Endodermal cell (in vitro differentiated cells): Measurements from ENCODE around the gene FAM174C. TPM values are rescaled to one million over a fixed set of nuclear protein-coding genes. Genes with fewer than 3 reads are reported as not detected.

ENCODE experiments used
- DNase-seq: peaks from one replicate; pipeline ENCODE4 v3.0.0-alpha.2; 2017
- H3K27ac ChIP-seq: 2 replicates; pipeline ENCODE4 v1.5.1; 2013; ENCODE audit warnings: mild to moderate bottlenecking, low read depth, low read length, moderate library complexity
- H3K27me3 ChIP-seq: 2 replicates; pipeline ENCODE4 v1.6.1; 2013; ENCODE audit warnings: mild to moderate bottlenecking, low read length, moderate library complexity; ENCODE audit not compliant: insufficient read depth, control insufficient read depth, poor library complexity, severe bottlenecking
- H3K36me3 ChIP-seq: 2 replicates; pipeline ENCODE4 v1.7.0; 2013; ENCODE audit warnings: mild to moderate bottlenecking, low read length, moderate library complexity; ENCODE audit not compliant: control insufficient read depth, insufficient read depth
- H3K4me1 ChIP-seq: one replicate; pipeline ENCODE4 v1.7.0; 2013; ENCODE audit warnings: low read length; ENCODE audit not compliant: control insufficient read depth, insufficient read depth
- H3K4me3 ChIP-seq: 2 replicates; pipeline ENCODE4 v1.5.1; 2013; ENCODE audit warnings: mild to moderate bottlenecking, low read length, moderate library complexity
- H3K9ac ChIP-seq: 2 replicates; pipeline ENCODE4 v1.6.1; 2013; ENCODE audit warnings: mild to moderate bottlenecking, low read length, moderate library complexity; ENCODE audit not compliant: poor library complexity, severe bottlenecking; ENCODE audit errors: extremely low read depth
- H3K9me3 ChIP-seq: 2 replicates; pipeline ENCODE4 v1.6.1; 2013; ENCODE audit warnings: mild to moderate bottlenecking, low read length, moderate library complexity; ENCODE audit not compliant: control insufficient read depth
- H3K27ac Mint-ChIP-seq: 2 replicates; pipeline ENCODE4 v1.8.0; 2020; ENCODE audit warnings: mixed read lengths
- H3K27me3 Mint-ChIP-seq: 2 replicates; pipeline ENCODE4 v1.8.0; 2021; ENCODE audit warnings: mild to moderate bottlenecking, mixed read lengths; ENCODE audit not compliant: insufficient read depth
- H3K36me3 Mint-ChIP-seq: 2 replicates; pipeline ENCODE4 v1.8.0; 2020; ENCODE audit warnings: low read depth, mixed read lengths
- H3K4me1 Mint-ChIP-seq: 2 replicates; pipeline ENCODE4 v1.8.0; 2020; ENCODE audit warnings: mixed read lengths
- H3K4me3 Mint-ChIP-seq: 2 replicates; pipeline ENCODE4 v1.8.0; 2020; ENCODE audit warnings: mild to moderate bottlenecking, moderate library complexity, mixed read lengths
- H3K9me3 Mint-ChIP-seq: 2 replicates; pipeline ENCODE4 v1.8.0; 2020; ENCODE audit warnings: mild to moderate bottlenecking, mixed read lengths
- CTCF ChIP-seq: fragments of 200-600 bp; sonication (generic); conservative IDR thresholded peaks from 2 replicates; pipeline ENCODE4 v1.5.0; 2021; ENCODE audit warnings: antibody characterized with exemption, mild to moderate bottlenecking
- WGBS, 2 experiments: methylation state at CpG; one replicate each; pipeline versions ENCODE4 v1.1.5 to v1.1.7; 2013; ENCODE audit warnings: missing lambda C conversion rate in 2 of 2, mixed read lengths in 1 of 2; ENCODE audit not compliant: insufficient coverage in 1 of 2, insufficient read length in 1 of 2; 5-methylcytosine and 5-hydroxymethylcytosine counted together
- total RNA-seq, 2 donors: library from RNA; stranded (reverse); fragmentation: NEBNext Ultra II Directional in 1 of 2; extraction: Animal tissue kit (Norgen Biotek cat#: 25700) in 1 of 2; gene quantifications; 2 replicates in 1 of 2; 3 replicates in 1 of 2; pipeline ENCODE4 v1.2.1, GENCODE V29; 2021

The FAM174C gene
- total RNA-seq, 2 donors from 2014 or later, result 45.1 to 46.0 TPM

- Mint-ChIP-seq H3K27ac (no peak overlapping the region), H3K4me3 (no peak overlapping the region), H3K9me3 (no peaks in the 10 kb centered on the region), H3K4me1 (no peaks in the 10 kb centered on the region), H3K36me3 (no peaks in the 10 kb centered on the region), H3K27me3 (peaks cover 2% of the 10 kb centered on the region)
- no peak for DNase-seq
- no peak overlapping the region for H3K9ac ChIP-seq
- H3K9me3 ChIP-seq, result no peaks in the 10 kb centered on the region
- no peak overlapping the region for H3K4me3 ChIP-seq
- no peak for TF ChIP-seq CTCF
- H3K27me3 ChIP-seq, result no peaks in the 10 kb centered on the region
- no peaks in the 10 kb centered on the region for H3K4me1 ChIP-seq
- H3K36me3 ChIP-seq, result no peaks in the 10 kb centered on the region
- H3K27ac ChIP-seq, result no peak overlapping the region
- 88 to 91% methylated on average over 18 to 27 of the region's 28 CpGs for WGBS, 2 experiments
Observed at GRCh38 chr19:1309977-1310852, 34.9 kb downstream of the FAM174C start.

- H3K27me3 ChIP-seq, result no peaks in the 10 kb centered on the region
- DNase-seq, result no peak
- no peaks in the 10 kb centered on the region for H3K36me3 ChIP-seq
- H3K27ac Mint-ChIP-seq, result no peak overlapping the region
- 90 to 91% methylated on average over 14 to 18 of the region's 18 CpGs for WGBS, 2 experiments
- H3K27ac ChIP-seq, result no peak overlapping the region
- no peaks in the 10 kb centered on the region for H3K9me3 ChIP-seq
- H3K4me3 ChIP-seq, result no peak overlapping the region
- no peaks in the 10 kb centered on the region for H3K9me3 Mint-ChIP-seq
- H3K4me1 ChIP-seq, result no peaks in the 10 kb centered on the region
- H3K27me3 Mint-ChIP-seq, result peaks cover 2% of the 10 kb centered on the region
- no peaks in the 10 kb centered on the region for H3K4me1 Mint-ChIP-seq
- H3K36me3 Mint-ChIP-seq, result no peaks in the 10 kb centered on the region
- TF ChIP-seq CTCF, result no peak
- H3K9ac ChIP-seq, result no peak overlapping the region
- H3K4me3 Mint-ChIP-seq, result no peak overlapping the region
Observed at GRCh38 chr19:1310853-1311180, 35.5 kb downstream of the FAM174C start.

GRCh38 chr19:1311543-1312091 lies 36.3 kb downstream of the FAM174C start:
- Histone ChIP-seq H3K36me3 (no peaks in the 10 kb centered on the region), H3K4me3 (no peak overlapping the region), H3K27ac (no peak overlapping the region), H3K9ac (no peak overlapping the region), H3K4me1 (no peaks in the 10 kb centered on the region), H3K9me3 (no peaks in the 10 kb centered on the region), H3K27me3 (peaks cover 8% of the 10 kb centered on the region)
- Mint-ChIP-seq H3K27me3 (peaks cover 8% of the 10 kb centered on the region), H3K9me3 (no peaks in the 10 kb centered on the region), H3K27ac (no peak overlapping the region), H3K4me1 (no peaks in the 10 kb centered on the region), H3K4me3 (no peak overlapping the region), H3K36me3 (no peaks in the 10 kb centered on the region)
- no peak for DNase-seq
- TF ChIP-seq CTCF, result no peak
- WGBS, 2 experiments, result 82 to 90% methylated on average over 12 to 21 of the region's 21 CpGs
